Activated T-helper 2 cell treated with anti-CD3 and anti-CD28 coated beads, Interferon-gamma antibody, Interleukin-2, Interleukin-4, amounts not matched to agents 10 μg/mL and 5 μg/mL and 100 μg/mL, durations not matched to agents 14 hours and 24 hours and 36 hours (primary cell): ENCODE measurements around the gene OR11H12. TPM values are rescaled to one million over a fixed set of nuclear protein-coding genes. Genes with fewer than 3 reads are reported as not detected.
"Not testable (repeated sequence)": the region's sequence is repeated elsewhere in the genome, so short reads cannot be mapped to it uniquely, and the experiment has no call there.

Experiments used
- DNase-seq: peaks from one replicate; pipeline ENCODE4 v3.0.0; 2021; ENCODE audit warnings: low spot score
- H3K27ac Mint-ChIP-seq: one replicate; pipeline ENCODE4 v1.8.0; 2021; ENCODE audit warnings: mixed read lengths
- H3K27me3 Mint-ChIP-seq: one replicate; pipeline ENCODE4 v1.8.0; 2021; ENCODE audit warnings: low read depth, mixed read lengths
- H3K36me3 Mint-ChIP-seq: one replicate; pipeline ENCODE4 v1.8.0; 2021; ENCODE audit warnings: low read depth, mixed read lengths
- H3K4me1 Mint-ChIP-seq: one replicate; pipeline ENCODE4 v1.8.0; 2021; ENCODE audit warnings: low read depth, mixed read lengths
- H3K4me3 Mint-ChIP-seq: one replicate; pipeline ENCODE4 v1.8.0; 2021; ENCODE audit warnings: low read depth, mild to moderate bottlenecking, moderate library complexity, mixed read lengths
- H3K9me3 Mint-ChIP-seq: one replicate; pipeline ENCODE4 v1.8.0; 2021; ENCODE audit warnings: mixed read lengths
- intact Hi-C: fragments of 100-400 bp; cut with micrococcal nuclease; formaldehyde crosslinking; loops from one replicate; pipeline ENCODE4 v1.15.1; 2023
- total RNA-seq: library from RNA; stranded (reverse); gene quantifications from 2 replicates; pipeline ENCODE4 v1.2.3, GENCODE V29; 2022

The OR11H12 gene
- not detected in 2 replicates for total RNA-seq

GRCh38 chr14:18600817-18601216, at the start of gene OR11H12:
TSS of gene OR11H12 (plus strand) at chr14:18601117. CDS start at chr14:18601117, 0 bp downstream.
- H3K27ac Mint-ChIP-seq, intact Hi-C loops, H3K4me3 Mint-ChIP-seq, H3K36me3 Mint-ChIP-seq, H3K4me1 Mint-ChIP-seq, H3K9me3 Mint-ChIP-seq, H3K27me3 Mint-ChIP-seq, DNase-seq: not testable (repeated sequence)

GRCh38 chr14:18582908-18583307, 18.0 kb upstream of the OR11H12 start:
- H3K9me3 Mint-ChIP-seq, intact Hi-C loops, DNase-seq, H3K27ac Mint-ChIP-seq, H3K27me3 Mint-ChIP-seq, H3K4me1 Mint-ChIP-seq, H3K36me3 Mint-ChIP-seq, H3K4me3 Mint-ChIP-seq: not testable (repeated sequence)

GRCh38 chr14:18626610-18627213, 25.8 kb downstream of the OR11H12 start:
- H3K4me1 Mint-ChIP-seq, H3K27ac Mint-ChIP-seq, H3K27me3 Mint-ChIP-seq, DNase-seq, H3K4me3 Mint-ChIP-seq, intact Hi-C loops, H3K36me3 Mint-ChIP-seq: not testable (repeated sequence)
- H3K9me3 Mint-ChIP-seq, result peaks cover 11% of the 10 kb centered on the region

GRCh38 chr14:18636066-18636465, 35.1 kb downstream of the OR11H12 start:
- intact Hi-C loops, H3K27me3 Mint-ChIP-seq: not testable (repeated sequence)

GRCh38 chr14:18638032-18638431, 37.1 kb downstream of the OR11H12 start:
- H3K36me3 Mint-ChIP-seq, H3K27me3 Mint-ChIP-seq, H3K9me3 Mint-ChIP-seq, H3K27ac Mint-ChIP-seq, intact Hi-C loops, H3K4me3 Mint-ChIP-seq, H3K4me1 Mint-ChIP-seq, DNase-seq: not testable (repeated sequence)

More at GRCh38 chr14:18636066-18636465, 35.1 kb downstream of the OR11H12 start:
- not testable (repeated sequence) for H3K9me3 Mint-ChIP-seq, H3K4me3 Mint-ChIP-seq, H3K4me1 Mint-ChIP-seq, H3K36me3 Mint-ChIP-seq, DNase-seq, H3K27ac Mint-ChIP-seq

GRCh38 chr14:18638785-18639184, 37.9 kb downstream of the OR11H12 start:
- intact Hi-C loops, H3K9me3 Mint-ChIP-seq, H3K36me3 Mint-ChIP-seq, H3K27me3 Mint-ChIP-seq, H3K4me1 Mint-ChIP-seq, H3K27ac Mint-ChIP-seq, DNase-seq, H3K4me3 Mint-ChIP-seq: not testable (repeated sequence)

- DNase-seq, H3K27ac Mint-ChIP-seq, H3K4me3 Mint-ChIP-seq, H3K9me3 Mint-ChIP-seq, H3K27me3 Mint-ChIP-seq, intact Hi-C loops, H3K4me1 Mint-ChIP-seq, H3K36me3 Mint-ChIP-seq: not testable (repeated sequence)
Observed at GRCh38 chr14:18646075-18646730, 45.3 kb downstream of the OR11H12 start.
